Activated T-helper 1 cell treated with anti-CD3 and anti-CD28 coated beads, Interleukin-12 subunit alpha, Interleukin-12 subunit beta, Interleukin-2, Interleukin-4 antibody, amounts not matched to agents 30 ng/mL and 10 ng/mL and 1 ng/mL, durations not matched to agents 14 hours and 24 hours and 36 hours (primary cell): ENCODE results near the gene TPBG. TPM values are rescaled to one million over a fixed set of nuclear protein-coding genes. Genes with fewer than 3 reads are reported as not detected.
"Not testable (repeated sequence)": the region's sequence is repeated elsewhere in the genome, so short reads cannot be mapped to it uniquely, and the experiment has no call there.

Source experiments
- DNase-seq: peaks from one replicate; pipeline ENCODE4 v3.0.0; 2021; ENCODE audit warnings: low spot score
- H3K27ac Mint-ChIP-seq: one replicate; pipeline ENCODE4 v1.8.0; 2021; ENCODE audit warnings: mild to moderate bottlenecking, mixed read lengths
- H3K27me3 Mint-ChIP-seq: one replicate; pipeline ENCODE4 v1.8.0; 2022; ENCODE audit warnings: mild to moderate bottlenecking, moderate library complexity, mixed read lengths; ENCODE audit not compliant: insufficient read depth
- H3K36me3 Mint-ChIP-seq: one replicate; pipeline ENCODE4 v1.8.0; 2021; ENCODE audit warnings: low read depth, mixed read lengths
- H3K4me1 Mint-ChIP-seq: one replicate; pipeline ENCODE4 v1.8.0; 2021; ENCODE audit warnings: low read depth, mixed read lengths
- H3K4me3 Mint-ChIP-seq: one replicate; pipeline ENCODE4 v1.8.0; 2021; ENCODE audit warnings: mild to moderate bottlenecking, moderate library complexity, mixed read lengths
- H3K9me3 Mint-ChIP-seq: one replicate; pipeline ENCODE4 v1.8.0; 2021; ENCODE audit warnings: mixed read lengths
- intact Hi-C: fragments of 100-400 bp; cut with micrococcal nuclease; formaldehyde crosslinking; loops from one replicate; pipeline ENCODE4 v1.15.1; 2024
- total RNA-seq: library from RNA; stranded (reverse); gene quantifications from 2 replicates; pipeline ENCODE4 v1.2.3, GENCODE V29; 2022

Gene TPBG
- total RNA-seq, 1 donor from 2014 or later: not detected

- no peaks in the 10 kb centered on the region for H3K4me1 Mint-ChIP-seq
- H3K9me3 Mint-ChIP-seq: no peaks in the 10 kb centered on the region
- no peak overlapping the region for H3K27ac Mint-ChIP-seq
- intact Hi-C loops: no loop called here
- no peaks in the 10 kb centered on the region for H3K36me3 Mint-ChIP-seq
- no peaks in the 10 kb centered on the region for H3K27me3 Mint-ChIP-seq
- no peak for DNase-seq
- H3K4me3 Mint-ChIP-seq: no peak overlapping the region
These were observed 21.9 kb downstream of the TPBG start for GRCh38 chr6:82385546-82385945.

GRCh38 chr6:82385961-82386360 lies 22.3 kb downstream of the TPBG start:
- no peaks in the 10 kb centered on the region for H3K36me3 Mint-ChIP-seq
- H3K4me1 Mint-ChIP-seq: no peaks in the 10 kb centered on the region
- H3K9me3 Mint-ChIP-seq: no peaks in the 10 kb centered on the region
- no peak overlapping the region for H3K4me3 Mint-ChIP-seq
- DNase-seq: no peak
- intact Hi-C loops: no loop called here
- no peaks in the 10 kb centered on the region for H3K27me3 Mint-ChIP-seq
- no peak overlapping the region for H3K27ac Mint-ChIP-seq

GRCh38 chr6:82394770-82395169 lies 31.2 kb downstream of the TPBG start:
- H3K36me3 Mint-ChIP-seq, H3K27me3 Mint-ChIP-seq, H3K27ac Mint-ChIP-seq, H3K4me1 Mint-ChIP-seq, intact Hi-C loops, DNase-seq, H3K9me3 Mint-ChIP-seq, H3K4me3 Mint-ChIP-seq: not testable (repeated sequence)

- no peaks in the 10 kb centered on the region for H3K9me3 Mint-ChIP-seq
- no peak for DNase-seq
- H3K27ac Mint-ChIP-seq: no peak overlapping the region
- peaks cover 2% of the 10 kb centered on the region for H3K27me3 Mint-ChIP-seq
- H3K36me3 Mint-ChIP-seq: no peaks in the 10 kb centered on the region
- H3K4me1 Mint-ChIP-seq: no peaks in the 10 kb centered on the region
- H3K4me3 Mint-ChIP-seq: no peak overlapping the region
- intact Hi-C loops: no loop called here
These were observed 33.5 kb downstream of the TPBG start for GRCh38 chr6:82396964-82397751.

- Mint-ChIP-seq H3K36me3 (no peaks in the 10 kb centered on the region), H3K27ac (no peak overlapping the region), H3K4me3 (no peak overlapping the region), H3K9me3 (no peaks in the 10 kb centered on the region), H3K4me1 (no peaks in the 10 kb centered on the region), H3K27me3 (peaks cover 2% of the 10 kb centered on the region)
- intact Hi-C loops: no loop called here
- DNase-seq: no peak
These were observed 34.5 kb downstream of the TPBG start for GRCh38 chr6:82397962-82398692.

- Mint-ChIP-seq H3K36me3 (no peaks in the 10 kb centered on the region), H3K4me1 (no peaks in the 10 kb centered on the region), H3K9me3 (no peaks in the 10 kb centered on the region), H3K27ac (no peak overlapping the region), H3K4me3 (no peak overlapping the region), H3K27me3 (no peaks in the 10 kb centered on the region)
- intact Hi-C loops: no loop called here
- DNase-seq: no peak
These were observed 45.4 kb downstream of the TPBG start for GRCh38 chr6:82408952-82409431.

- Mint-ChIP-seq H3K27ac (no peak overlapping the region), H3K36me3 (no peaks in the 10 kb centered on the region), H3K27me3 (no peaks in the 10 kb centered on the region), H3K4me1 (no peaks in the 10 kb centered on the region), H3K4me3 (no peak overlapping the region), H3K9me3 (no peaks in the 10 kb centered on the region)
- DNase-seq: no peak
- intact Hi-C loops: no loop called here
These were observed 46.6 kb downstream of the TPBG start for GRCh38 chr6:82410151-82410648.

GRCh38 chr6:82413868-82414267 lies 50.3 kb downstream of the TPBG start:
- no peak overlapping the region for H3K27ac Mint-ChIP-seq
- no peaks in the 10 kb centered on the region for H3K4me1 Mint-ChIP-seq
- intact Hi-C loops: no loop called here

GRCh38 chr6:82415820-82416219 lies 52.2 kb downstream of the TPBG start:
- intact Hi-C loops: no loop called here
- no peak for DNase-seq
- Mint-ChIP-seq H3K36me3 (no peaks in the 10 kb centered on the region), H3K9me3 (no peaks in the 10 kb centered on the region), H3K4me3 (no peak overlapping the region), H3K4me1 (no peaks in the 10 kb centered on the region), H3K27ac (no peak overlapping the region), H3K27me3 (no peaks in the 10 kb centered on the region)

More at GRCh38 chr6:82413868-82414267, 50.3 kb downstream of the TPBG start:
- no peak overlapping the region for H3K4me3 Mint-ChIP-seq
- H3K9me3 Mint-ChIP-seq: no peaks in the 10 kb centered on the region
- H3K36me3 Mint-ChIP-seq: no peaks in the 10 kb centered on the region
- H3K27me3 Mint-ChIP-seq: no peaks in the 10 kb centered on the region
- no peak for DNase-seq

GRCh38 chr6:82416346-82416745 lies 52.7 kb downstream of the TPBG start:
- H3K27ac Mint-ChIP-seq: no peak overlapping the region
- no peaks in the 10 kb centered on the region for H3K27me3 Mint-ChIP-seq
- H3K4me3 Mint-ChIP-seq: no peak overlapping the region
- no peaks in the 10 kb centered on the region for H3K9me3 Mint-ChIP-seq
- no peaks in the 10 kb centered on the region for H3K4me1 Mint-ChIP-seq
- H3K36me3 Mint-ChIP-seq: no peaks in the 10 kb centered on the region
- DNase-seq: no peak
- intact Hi-C loops: no loop called here

Other genes starting within 250 kb of the TPBG start
- 36.1 and 39.8 TPM in 2 replicates for gene IBTK, start 116.1 kb upstream of the TPBG start, total RNA-seq